GM23338 (cell line): ENCODE results near the gene USP48. TPM values are rescaled to one million over a fixed set of nuclear protein-coding genes. Genes with fewer than 3 reads are reported as not detected.

Experiments used
- ATAC-seq: fragments of 200-7000 bp; cut with Tn5 transposase; 3 replicates; pipeline ENCODE4 v1.9.1; 2020
- DNase-seq: peaks from one replicate; pipeline ENCODE4 v3.0.0-alpha.2; 2015; ENCODE audit warnings: low spot score
- H2AFZ ChIP-seq: fragments of 200-600 bp; sonication (generic); 2 replicates; pipeline ENCODE4 v1.8.0; 2016; ENCODE audit warnings: antibody characterized with exemption, mild to moderate bottlenecking, moderate library complexity
- H3F3A ChIP-seq: fragments of 200-600 bp; sonication (generic); replicated peaks from 2 replicates; pipeline ENCODE4 v1.8.0; 2017; ENCODE audit warnings: antibody characterized with exemption, mixed run types, low read depth
- H3K27ac ChIP-seq: fragments of 200-600 bp; sonication (generic); 2 replicates; pipeline ENCODE4 v1.6.1; 2016; ENCODE audit warnings: low read depth
- H3K27me3 ChIP-seq: fragments of 200-600 bp; sonication (generic); 2 replicates; pipeline ENCODE4 v1.8.0; 2016; ENCODE audit warnings: mild to moderate bottlenecking, mixed run types, moderate library complexity; ENCODE audit not compliant: insufficient read depth
- H3K36me3 ChIP-seq: fragments of 200-600 bp; sonication (generic); 2 replicates; pipeline ENCODE4 v1.8.0; 2016; ENCODE audit warnings: mild to moderate bottlenecking; ENCODE audit not compliant: insufficient read depth
- H3K4me1 ChIP-seq: fragments of 200-600 bp; sonication (generic); 2 replicates; pipeline ENCODE4 v1.8.0; 2016; ENCODE audit warnings: mild to moderate bottlenecking, moderate library complexity; ENCODE audit not compliant: insufficient read depth
- H3K4me2 ChIP-seq: fragments of 200-600 bp; sonication (generic); 2 replicates; pipeline ENCODE4 v1.7.1; 2017; ENCODE audit warnings: mixed run types
- H3K4me3 ChIP-seq: fragments of 200-600 bp; sonication (generic); 2 replicates; pipeline ENCODE4 v1.6.1; 2016; ENCODE audit warnings: mixed run types
- H3K79me2 ChIP-seq: fragments of 200-600 bp; sonication (generic); replicated peaks from 2 replicates; pipeline ENCODE4 v1.8.0; 2017; ENCODE audit warnings: mild to moderate bottlenecking; ENCODE audit not compliant: insufficient read depth
- H3K9me2 ChIP-seq: fragments of 200-600 bp; sonication (generic); 2 replicates; pipeline ENCODE4 v1.8.0; 2017; ENCODE audit not compliant: insufficient read depth
- H4K20me1 ChIP-seq: fragments of 200-600 bp; sonication (generic); replicated peaks from 2 replicates; pipeline ENCODE4 v1.8.0; 2017; ENCODE audit warnings: mild to moderate bottlenecking; ENCODE audit not compliant: insufficient read depth
- H3K27ac Mint-ChIP-seq: 2 replicates; pipeline ENCODE4 v1.8.0; 2020; ENCODE audit warnings: inconsistent platforms, mild to moderate bottlenecking, moderate library complexity, mixed read lengths
- H3K27me3 Mint-ChIP-seq: 3 replicates; pipeline ENCODE4 v1.8.0; 2022; ENCODE audit warnings: low read depth, mild to moderate bottlenecking, moderate library complexity, mixed read lengths, inconsistent platforms; ENCODE audit not compliant: insufficient read depth, poor library complexity
- H3K36me3 Mint-ChIP-seq: 3 replicates; pipeline ENCODE4 v1.8.0; 2021; ENCODE audit warnings: low read depth, mild to moderate bottlenecking, inconsistent platforms, moderate library complexity, mixed read lengths
- H3K4me1 Mint-ChIP-seq: 3 replicates; pipeline ENCODE4 v1.8.0; 2020; ENCODE audit warnings: mild to moderate bottlenecking, inconsistent platforms, mixed read lengths
- H3K4me3 Mint-ChIP-seq: 3 replicates; pipeline ENCODE4 v1.8.0; 2021; ENCODE audit warnings: moderate library complexity, mild to moderate bottlenecking, inconsistent platforms, mixed read lengths
- H3K9me3 Mint-ChIP-seq: 3 replicates; pipeline ENCODE4 v1.8.0; 2020; ENCODE audit warnings: moderate library complexity, mild to moderate bottlenecking, inconsistent platforms, mixed read lengths
- CTCF ChIP-seq, 2 experiments: fragments of 200-600 bp in 1 of 2; sonication (generic) in 1 of 2; conservative IDR thresholded peaks; 2 replicates each; pipeline versions ENCODE4 v1.5.1 to v1.6.1; 2016 to 2017; ENCODE audit warnings: antibody characterized with exemption in 2 of 2, low read depth in 2 of 2, mild to moderate bottlenecking in 2 of 2, moderate library complexity in 1 of 2
- JUNB ChIP-seq: IDR thresholded peaks from one replicate; pipeline ENCODE4 v1.6.1; 2016; ENCODE audit warnings: antibody characterized with exemption; ENCODE audit not compliant: unreplicated experiment
- STAT1 ChIP-seq: IDR thresholded peaks from one replicate; pipeline ENCODE4 v1.6.1; 2016; ENCODE audit warnings: antibody characterized with exemption; ENCODE audit not compliant: unreplicated experiment
- polyA plus RNA-seq: library from polyadenylated mRNA; unstranded; fragments of >200 nt; fragmentation: Nextera tagmentation; extraction: Ambion mirVana; gene quantifications from 2 replicates; pipeline ENCODE4 v1.2.1, GENCODE V29; 2016
- total RNA-seq: library from RNA; depleted of rRNA; stranded (reverse); fragments of >200 nt; shearing (Covaris generic); gene quantifications from 2 replicates; pipeline ENCODE4 v1.2.3, GENCODE V29; 2014
- TF ChIP-seq, protein P1 (sequence below): IDR thresholded peaks from one replicate; pipeline ENCODE4 v1.6.1; 2018; ENCODE audit warnings: antibody characterized with exemption; ENCODE audit not compliant: unreplicated experiment
- TF ChIP-seq, protein P2 (sequence below): fragments of 250-450 bp; sonication (Bioruptor Pico); IDR thresholded peaks from 2 replicates; pipeline ENCODE4 v1.5.0; 2020; ENCODE audit warnings: mild to moderate bottlenecking, moderate library complexity

The USP48 gene
- total and polyA plus RNA-seq, 2 experiments from 2014 or later = 85.9 to 151 TPM

GRCh38 chr1:21670956-21671902 is 111.7 kb downstream of the USP48 start:
- H3K4me3 Mint-ChIP-seq = no peak overlapping the region
- Histone ChIP-seq H3K79me2 (no peaks in the 10 kb centered on the region), H3K9me2 (no peaks in the 10 kb centered on the region), H4K20me1 (peaks cover 4% of the 10 kb centered on the region; the same call in 1 of the 2 replicates), H3K27ac (no peak overlapping the region), H3K4me2 (peak overlapping the region; percentile 95; the same call in 1 of the 2 replicates), H3K36me3 (no peaks in the 10 kb centered on the region), H3F3A (0 out of 2 replicates have a peak, but pooled peaks cover 8% of the 10 kb centered on the region), H3K4me1 (peaks cover 30% of the 10 kb centered on the region), H3K4me3 (no peak overlapping the region), H3K27me3 (peaks cover 27% of the 10 kb centered on the region), H2AFZ (no peak overlapping the region)
- no peaks in the 10 kb centered on the region for H3K9me3 Mint-ChIP-seq
- no peak for ATAC-seq
- H3K27me3 Mint-ChIP-seq = peaks cover 34% of the 10 kb centered on the region
- no peaks in the 10 kb centered on the region for H3K36me3 Mint-ChIP-seq
- no peak for DNase-seq
- H3K27ac Mint-ChIP-seq = peak overlapping the region; percentile 60; the same call in 1 of the 2 replicates
- TF ChIP-seq, protein P1, sequence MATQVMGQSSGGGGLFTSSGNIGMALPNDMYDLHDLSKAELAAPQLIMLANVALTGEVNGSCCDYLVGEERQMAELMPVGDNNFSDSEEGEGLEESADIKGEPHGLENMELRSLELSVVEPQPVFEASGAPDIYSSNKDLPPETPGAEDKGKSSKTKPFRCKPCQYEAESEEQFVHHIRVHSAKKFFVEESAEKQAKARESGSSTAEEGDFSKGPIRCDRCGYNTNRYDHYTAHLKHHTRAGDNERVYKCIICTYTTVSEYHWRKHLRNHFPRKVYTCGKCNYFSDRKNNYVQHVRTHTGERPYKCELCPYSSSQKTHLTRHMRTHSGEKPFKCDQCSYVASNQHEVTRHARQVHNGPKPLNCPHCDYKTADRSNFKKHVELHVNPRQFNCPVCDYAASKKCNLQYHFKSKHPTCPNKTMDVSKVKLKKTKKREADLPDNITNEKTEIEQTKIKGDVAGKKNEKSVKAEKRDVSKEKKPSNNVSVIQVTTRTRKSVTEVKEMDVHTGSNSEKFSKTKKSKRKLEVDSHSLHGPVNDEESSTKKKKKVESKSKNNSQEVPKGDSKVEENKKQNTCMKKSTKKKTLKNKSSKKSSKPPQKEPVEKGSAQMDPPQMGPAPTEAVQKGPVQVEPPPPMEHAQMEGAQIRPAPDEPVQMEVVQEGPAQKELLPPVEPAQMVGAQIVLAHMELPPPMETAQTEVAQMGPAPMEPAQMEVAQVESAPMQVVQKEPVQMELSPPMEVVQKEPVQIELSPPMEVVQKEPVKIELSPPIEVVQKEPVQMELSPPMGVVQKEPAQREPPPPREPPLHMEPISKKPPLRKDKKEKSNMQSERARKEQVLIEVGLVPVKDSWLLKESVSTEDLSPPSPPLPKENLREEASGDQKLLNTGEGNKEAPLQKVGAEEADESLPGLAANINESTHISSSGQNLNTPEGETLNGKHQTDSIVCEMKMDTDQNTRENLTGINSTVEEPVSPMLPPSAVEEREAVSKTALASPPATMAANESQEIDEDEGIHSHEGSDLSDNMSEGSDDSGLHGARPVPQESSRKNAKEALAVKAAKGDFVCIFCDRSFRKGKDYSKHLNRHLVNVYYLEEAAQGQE = no peak
- peaks cover 39% of the 10 kb centered on the region for H3K4me1 Mint-ChIP-seq

GRCh38 chr1:21670059-21670881 is 112.7 kb downstream of the USP48 start:
- H3F3A ChIP-seq = 0 out of 2 replicates have a peak, but pooled peaks cover 8% of the 10 kb centered on the region
- ATAC-seq = no peak
- TF ChIP-seq STAT1 (no peak), JUNB (no peak), CTCF (conservative IDR thresholded peaks at IDR 0.05; ENCODE audit: low read depth in 2 of 2) (no peak)
- TF ChIP-seq, protein P2, sequence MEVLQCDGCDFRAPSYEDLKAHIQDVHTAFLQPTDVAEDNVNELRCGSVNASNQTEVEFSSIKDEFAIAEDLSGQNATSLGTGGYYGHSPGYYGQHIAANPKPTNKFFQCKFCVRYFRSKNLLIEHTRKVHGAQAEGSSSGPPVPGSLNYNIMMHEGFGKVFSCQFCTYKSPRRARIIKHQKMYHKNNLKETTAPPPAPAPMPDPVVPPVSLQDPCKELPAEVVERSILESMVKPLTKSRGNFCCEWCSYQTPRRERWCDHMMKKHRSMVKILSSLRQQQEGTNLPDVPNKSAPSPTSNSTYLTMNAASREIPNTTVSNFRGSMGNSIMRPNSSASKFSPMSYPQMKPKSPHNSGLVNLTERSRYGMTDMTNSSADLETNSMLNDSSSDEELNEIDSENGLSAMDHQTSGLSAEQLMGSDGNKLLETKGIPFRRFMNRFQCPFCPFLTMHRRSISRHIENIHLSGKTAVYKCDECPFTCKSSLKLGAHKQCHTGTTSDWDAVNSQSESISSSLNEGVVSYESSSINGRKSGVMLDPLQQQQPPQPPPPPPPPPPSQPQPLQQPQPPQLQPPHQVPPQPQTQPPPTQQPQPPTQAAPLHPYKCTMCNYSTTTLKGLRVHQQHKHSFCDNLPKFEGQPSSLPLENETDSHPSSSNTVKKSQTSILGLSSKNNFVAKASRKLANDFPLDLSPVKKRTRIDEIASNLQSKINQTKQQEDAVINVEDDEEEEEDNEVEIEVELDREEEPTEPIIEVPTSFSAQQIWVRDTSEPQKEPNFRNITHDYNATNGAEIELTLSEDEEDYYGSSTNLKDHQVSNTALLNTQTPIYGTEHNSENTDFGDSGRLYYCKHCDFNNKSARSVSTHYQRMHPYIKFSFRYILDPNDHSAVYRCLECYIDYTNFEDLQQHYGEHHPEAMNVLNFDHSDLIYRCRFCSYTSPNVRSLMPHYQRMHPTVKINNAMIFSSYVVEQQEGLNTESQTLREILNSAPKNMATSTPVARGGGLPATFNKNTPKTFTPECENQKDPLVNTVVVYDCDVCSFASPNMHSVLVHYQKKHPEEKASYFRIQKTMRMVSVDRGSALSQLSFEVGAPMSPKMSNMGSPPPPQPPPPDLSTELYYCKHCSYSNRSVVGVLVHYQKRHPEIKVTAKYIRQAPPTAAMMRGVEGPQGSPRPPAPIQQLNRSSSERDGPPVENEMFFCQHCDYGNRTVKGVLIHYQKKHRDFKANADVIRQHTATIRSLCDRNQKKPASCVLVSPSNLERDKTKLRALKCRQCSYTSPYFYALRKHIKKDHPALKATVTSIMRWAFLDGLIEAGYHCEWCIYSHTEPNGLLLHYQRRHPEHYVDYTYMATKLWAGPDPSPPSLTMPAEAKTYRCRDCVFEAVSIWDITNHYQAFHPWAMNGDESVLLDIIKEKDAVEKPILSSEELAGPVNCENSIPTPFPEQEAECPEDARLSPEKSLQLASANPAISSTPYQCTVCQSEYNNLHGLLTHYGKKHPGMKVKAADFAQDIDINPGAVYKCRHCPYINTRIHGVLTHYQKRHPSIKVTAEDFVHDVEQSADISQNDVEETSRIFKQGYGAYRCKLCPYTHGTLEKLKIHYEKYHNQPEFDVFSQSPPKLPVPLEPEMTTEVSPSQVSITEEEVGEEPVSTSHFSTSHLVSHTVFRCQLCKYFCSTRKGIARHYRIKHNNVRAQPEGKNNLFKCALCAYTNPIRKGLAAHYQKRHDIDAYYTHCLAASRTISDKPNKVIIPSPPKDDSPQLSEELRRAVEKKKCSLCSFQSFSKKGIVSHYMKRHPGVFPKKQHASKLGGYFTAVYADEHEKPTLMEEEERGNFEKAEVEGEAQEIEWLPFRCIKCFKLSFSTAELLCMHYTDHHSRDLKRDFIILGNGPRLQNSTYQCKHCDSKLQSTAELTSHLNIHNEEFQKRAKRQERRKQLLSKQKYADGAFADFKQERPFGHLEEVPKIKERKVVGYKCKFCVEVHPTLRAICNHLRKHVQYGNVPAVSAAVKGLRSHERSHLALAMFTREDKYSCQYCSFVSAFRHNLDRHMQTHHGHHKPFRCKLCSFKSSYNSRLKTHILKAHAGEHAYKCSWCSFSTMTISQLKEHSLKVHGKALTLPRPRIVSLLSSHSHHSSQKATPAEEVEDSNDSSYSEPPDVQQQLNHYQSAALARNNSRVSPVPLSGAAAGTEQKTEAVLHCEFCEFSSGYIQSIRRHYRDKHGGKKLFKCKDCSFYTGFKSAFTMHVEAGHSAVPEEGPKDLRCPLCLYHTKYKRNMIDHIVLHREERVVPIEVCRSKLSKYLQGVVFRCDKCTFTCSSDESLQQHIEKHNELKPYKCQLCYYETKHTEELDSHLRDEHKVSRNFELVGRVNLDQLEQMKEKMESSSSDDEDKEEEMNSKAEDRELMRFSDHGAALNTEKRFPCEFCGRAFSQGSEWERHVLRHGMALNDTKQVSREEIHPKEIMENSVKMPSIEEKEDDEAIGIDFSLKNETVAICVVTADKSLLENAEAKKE (CRISPR knock-in tag) = no peak

More at GRCh38 chr1:21670059-21670881, 112.7 kb downstream of the USP48 start:
- Histone ChIP-seq H3K4me1 (peaks cover 30% of the 10 kb centered on the region), H3K36me3 (no peaks in the 10 kb centered on the region), H3K27ac (no peak overlapping the region), H2AFZ (peak overlapping the region; percentile 97), H3K4me3 (peak overlapping the region; percentile 83), H3K27me3 (peaks cover 27% of the 10 kb centered on the region), H4K20me1 (peaks cover 4% of the 10 kb centered on the region; the same call in 1 of the 2 replicates), H3K9me2 (no peaks in the 10 kb centered on the region), H3K79me2 (no peaks in the 10 kb centered on the region), H3K4me2 (peak overlapping the region; percentile 95)
- H3K4me3 Mint-ChIP-seq = peak overlapping the region; percentile 74
- DNase-seq = peak; percentile 49
- peaks cover 34% of the 10 kb centered on the region for H3K27me3 Mint-ChIP-seq
- H3K36me3 Mint-ChIP-seq = no peaks in the 10 kb centered on the region
- no peak overlapping the region; the same call in 1 of the 2 replicates for H3K27ac Mint-ChIP-seq
- H3K4me1 Mint-ChIP-seq = peaks cover 39% of the 10 kb centered on the region
- no peaks in the 10 kb centered on the region for H3K9me3 Mint-ChIP-seq
